Osteoblast (primary cell): ENCODE data around the gene PANK4. TPM values are rescaled to one million over a fixed set of nuclear protein-coding genes. Genes with fewer than 3 reads are reported as not detected.

Experiments
- DNase-seq: peaks from one replicate; pipeline ENCODE4 v3.0.0; 2011; ENCODE audit warnings: low spot score, mixed read lengths; ENCODE audit not compliant: insufficient read length; ENCODE audit errors: missing footprints
- H2AFZ ChIP-seq: 2 replicates; pipeline ENCODE4 v1.6.0; 2011; ENCODE audit warnings: mild to moderate bottlenecking, low read length
- H3K27ac ChIP-seq: 2 replicates; pipeline ENCODE4 v1.5.1; 2011; ENCODE audit warnings: mild to moderate bottlenecking, low read depth, low read length, moderate library complexity
- H3K27me3 ChIP-seq: 2 replicates; pipeline ENCODE4 v1.6.0; 2012; ENCODE audit warnings: mild to moderate bottlenecking, control low read depth, inconsistent platforms, low read length, moderate library complexity; ENCODE audit not compliant: insufficient read depth
- H3K36me3 ChIP-seq: 2 replicates; pipeline ENCODE4 v1.5.1; 2011; ENCODE audit warnings: mild to moderate bottlenecking, low read length, control low read depth, moderate library complexity; ENCODE audit not compliant: insufficient read depth
- H3K4me1 ChIP-seq: 2 replicates; pipeline ENCODE4 v1.5.1; 2011; ENCODE audit warnings: mild to moderate bottlenecking, low read length, control low read depth, moderate library complexity; ENCODE audit not compliant: insufficient read depth
- H3K4me2 ChIP-seq: 2 replicates; pipeline ENCODE4 v1.6.0; 2011; ENCODE audit warnings: mild to moderate bottlenecking, low read length; ENCODE audit not compliant: insufficient read depth
- H3K4me3 ChIP-seq: fragments of 200-600 bp; sonication (generic); 3 replicates; pipeline ENCODE4 v1.5.1; 2012; ENCODE audit warnings: mild to moderate bottlenecking, low read length, inconsistent platforms; ENCODE audit not compliant: insufficient read depth
- H3K79me2 ChIP-seq: 2 replicates; pipeline ENCODE4 v1.6.0; 2012; ENCODE audit warnings: mild to moderate bottlenecking, low read length, control low read depth, inconsistent platforms; ENCODE audit not compliant: insufficient read depth
- H3K9me3 ChIP-seq: 2 replicates; pipeline ENCODE4 v1.5.1; 2011; ENCODE audit warnings: low read depth, low read length, control low read depth
- H4K20me1 ChIP-seq: 2 replicates; pipeline ENCODE4 v1.6.0; 2012; ENCODE audit warnings: mild to moderate bottlenecking, low read length, control low read depth; ENCODE audit not compliant: insufficient read depth
- total RNA-seq: library from RNA; depleted of rRNA; stranded (reverse); fragments of >200 nt; gene quantifications from 2 replicates; pipeline ENCODE4 v1.2.3, GENCODE V29; 2012
- TF ChIP-seq, protein P1 (sequence below): IDR thresholded peaks from 2 replicates; pipeline ENCODE4 v1.5.1; 2011; ENCODE audit warnings: mild to moderate bottlenecking, low read depth, low read length, moderate library complexity; ENCODE audit errors: extremely low read depth

Gene PANK4
- total RNA-seq, 1 donor, result 15.2 TPM

DNA sequence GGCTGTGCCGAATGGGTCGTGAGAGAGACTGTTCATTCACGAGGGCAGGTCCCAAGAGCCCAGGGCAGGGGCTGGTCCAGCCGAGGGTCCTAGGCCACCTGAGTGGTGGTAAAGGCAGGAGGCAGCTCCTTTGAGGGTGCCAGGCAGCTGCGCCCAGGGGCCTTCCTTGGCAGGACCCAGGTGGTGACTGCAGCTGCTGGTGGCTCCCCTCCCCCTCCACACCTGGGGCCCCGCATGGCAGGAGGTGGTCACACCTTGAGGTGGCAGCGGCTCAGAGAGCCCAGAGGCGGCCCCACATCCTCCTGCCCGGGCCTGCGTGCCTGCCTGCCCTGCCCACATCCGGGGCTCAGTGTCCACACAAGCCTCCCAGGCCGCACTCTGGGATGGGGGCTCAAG is 60.1 kb downstream of the PANK4 start:
- Histone ChIP-seq H3K9me3 (no peaks in the 10 kb centered on the region), H4K20me1 (peaks cover 3% of the 10 kb centered on the region), H3K79me2 (no peaks in the 10 kb centered on the region), H3K4me1 (no peaks in the 10 kb centered on the region), H3K4me2 (no peak overlapping the region), H3K27ac (no peak overlapping the region), H3K27me3 (peaks cover 29% of the 10 kb centered on the region), H3K4me3 (no peak overlapping the region), H3K36me3 (no peaks in the 10 kb centered on the region), H2AFZ (no peak overlapping the region)
- TF ChIP-seq, protein P1, sequence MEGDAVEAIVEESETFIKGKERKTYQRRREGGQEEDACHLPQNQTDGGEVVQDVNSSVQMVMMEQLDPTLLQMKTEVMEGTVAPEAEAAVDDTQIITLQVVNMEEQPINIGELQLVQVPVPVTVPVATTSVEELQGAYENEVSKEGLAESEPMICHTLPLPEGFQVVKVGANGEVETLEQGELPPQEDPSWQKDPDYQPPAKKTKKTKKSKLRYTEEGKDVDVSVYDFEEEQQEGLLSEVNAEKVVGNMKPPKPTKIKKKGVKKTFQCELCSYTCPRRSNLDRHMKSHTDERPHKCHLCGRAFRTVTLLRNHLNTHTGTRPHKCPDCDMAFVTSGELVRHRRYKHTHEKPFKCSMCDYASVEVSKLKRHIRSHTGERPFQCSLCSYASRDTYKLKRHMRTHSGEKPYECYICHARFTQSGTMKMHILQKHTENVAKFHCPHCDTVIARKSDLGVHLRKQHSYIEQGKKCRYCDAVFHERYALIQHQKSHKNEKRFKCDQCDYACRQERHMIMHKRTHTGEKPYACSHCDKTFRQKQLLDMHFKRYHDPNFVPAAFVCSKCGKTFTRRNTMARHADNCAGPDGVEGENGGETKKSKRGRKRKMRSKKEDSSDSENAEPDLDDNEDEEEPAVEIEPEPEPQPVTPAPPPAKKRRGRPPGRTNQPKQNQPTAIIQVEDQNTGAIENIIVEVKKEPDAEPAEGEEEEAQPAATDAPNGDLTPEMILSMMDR, result no peak
- no peak for DNase-seq

DNA sequence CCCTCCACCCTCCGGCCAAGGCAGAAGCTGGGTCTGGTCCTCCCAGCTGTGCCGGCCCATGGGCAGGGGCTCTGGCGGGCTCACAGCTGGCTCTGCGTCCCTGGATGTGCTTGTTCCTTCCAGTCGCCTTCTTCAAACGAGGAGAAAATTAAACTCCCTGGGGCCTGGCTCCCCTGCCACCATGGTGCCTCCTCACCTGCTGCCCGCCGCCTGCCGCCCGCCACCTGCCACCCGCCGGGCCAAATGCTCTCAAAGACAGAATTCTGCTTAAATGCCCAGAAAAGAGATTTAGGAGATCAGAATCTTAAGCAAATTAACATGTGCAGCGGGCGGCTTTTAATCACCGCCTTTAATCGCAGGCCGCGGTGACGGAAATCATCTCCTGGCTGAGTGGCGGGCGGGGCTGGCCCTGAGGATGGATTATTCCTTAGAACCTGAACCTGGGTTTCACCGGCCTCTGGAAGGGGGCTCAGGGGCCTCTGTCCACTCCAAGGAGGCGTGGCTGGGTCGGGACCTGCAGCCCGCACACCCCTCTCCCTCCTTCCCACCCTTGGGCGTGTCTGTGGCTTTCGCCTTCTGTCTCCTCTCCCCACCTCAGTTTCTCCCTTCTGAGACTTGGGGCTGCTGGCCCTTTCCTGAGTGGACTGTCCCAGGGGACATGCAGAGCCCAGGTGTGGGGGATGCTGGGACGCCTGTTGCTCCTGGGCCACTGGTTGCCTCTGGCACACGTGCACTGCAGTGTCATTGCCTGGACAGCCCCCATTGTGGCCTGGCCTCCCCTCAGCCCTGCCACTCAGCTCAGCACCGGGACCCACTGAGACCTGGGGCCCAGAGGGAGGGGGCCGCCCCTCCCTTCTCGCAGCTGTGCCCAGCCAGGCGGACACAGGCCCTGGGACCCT is 60.8 kb downstream of the PANK4 start:
- TF ChIP-seq, protein P1, result no peak
- Histone ChIP-seq H3K36me3 (no peaks in the 10 kb centered on the region), H4K20me1 (peaks cover 3% of the 10 kb centered on the region)

DNA sequence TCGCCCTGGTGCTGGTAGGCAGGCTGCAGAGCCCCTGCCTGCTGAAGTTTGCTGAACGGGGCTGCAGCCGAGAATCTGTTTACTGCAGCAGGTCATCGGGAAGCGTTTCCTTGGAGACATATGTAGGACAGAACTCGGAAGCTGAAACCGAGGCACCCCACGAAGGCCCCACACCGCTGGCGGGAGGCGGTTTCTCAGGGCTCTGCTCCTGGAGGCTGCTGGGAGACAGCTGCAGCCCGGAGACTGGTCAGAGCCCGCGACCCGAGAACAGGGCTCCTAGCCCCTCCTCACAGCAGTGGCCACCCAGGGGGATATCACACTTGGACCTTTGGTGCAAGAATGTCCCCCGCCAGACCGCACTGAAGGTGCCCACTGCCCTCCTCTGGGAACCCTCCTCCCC is 63.0 kb downstream of the PANK4 start:
- peaks cover 28% of the 10 kb centered on the region for H3K27me3 ChIP-seq
- H3K27ac ChIP-seq, result no peak overlapping the region
- DNase-seq, result no peak
- no peaks in the 10 kb centered on the region for H3K79me2 ChIP-seq
- no peak overlapping the region for H2AFZ ChIP-seq
- H3K36me3 ChIP-seq, result no peaks in the 10 kb centered on the region
- peaks cover under 1% of the 10 kb centered on the region for H4K20me1 ChIP-seq
- no peaks in the 10 kb centered on the region for H3K9me3 ChIP-seq
- H3K4me1 ChIP-seq, result no peaks in the 10 kb centered on the region
- no peak overlapping the region for H3K4me3 ChIP-seq
- TF ChIP-seq, protein P1, result no peak
- no peak overlapping the region for H3K4me2 ChIP-seq

More for the DNA sequence above, 60.8 kb downstream of the PANK4 start:
- no peak overlapping the region for H2AFZ ChIP-seq
- no peak overlapping the region for H3K27ac ChIP-seq
- peaks cover 28% of the 10 kb centered on the region for H3K27me3 ChIP-seq
- no peaks in the 10 kb centered on the region for H3K9me3 ChIP-seq
- no peak for DNase-seq
- no peak overlapping the region for H3K4me3 ChIP-seq
- no peaks in the 10 kb centered on the region for H3K4me1 ChIP-seq
- no peak overlapping the region for H3K4me2 ChIP-seq
- H3K79me2 ChIP-seq, result no peaks in the 10 kb centered on the region

DNA sequence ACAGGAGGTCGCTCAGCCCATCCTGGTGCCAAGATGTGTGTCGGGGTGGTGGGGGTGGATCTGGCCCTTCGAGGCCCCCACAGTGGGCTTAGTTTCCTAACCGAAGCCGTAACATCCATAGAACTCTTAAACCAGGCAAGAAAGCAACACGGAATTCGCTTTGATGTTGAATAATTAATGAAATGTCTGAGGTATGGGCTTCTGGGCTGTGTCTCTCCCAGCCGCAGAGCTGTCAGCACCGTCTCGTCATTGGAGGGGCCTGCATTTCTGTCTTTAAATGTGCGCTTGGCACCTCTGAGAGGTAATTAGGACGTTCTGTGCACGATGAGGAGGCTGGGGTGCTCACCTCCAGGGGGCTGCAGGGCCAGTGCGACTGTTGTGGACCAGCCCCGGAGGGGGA is 63.6 kb downstream of the PANK4 start:
- H3K4me1 ChIP-seq, result no peaks in the 10 kb centered on the region
- TF ChIP-seq, protein P1, result no peak
- no peak overlapping the region for H3K4me2 ChIP-seq
- H3K4me3 ChIP-seq, result no peak overlapping the region
- H2AFZ ChIP-seq, result no peak overlapping the region
- H3K79me2 ChIP-seq, result no peaks in the 10 kb centered on the region
- no peaks in the 10 kb centered on the region for H4K20me1 ChIP-seq
- no peak for DNase-seq
- no peak overlapping the region for H3K27ac ChIP-seq
- H3K27me3 ChIP-seq, result peaks cover 28% of the 10 kb centered on the region
- H3K9me3 ChIP-seq, result no peaks in the 10 kb centered on the region
- H3K36me3 ChIP-seq, result no peaks in the 10 kb centered on the region
